CD4-positive, alpha-beta T cell (primary cell): ENCODE results near the gene TBC1D14. TPM values are rescaled to one million over a fixed set of nuclear protein-coding genes. Genes with fewer than 3 reads are reported as not detected.

Experiments
- ATAC-seq: fragments of 200-7000 bp; cut with Tn5 transposase; one replicate; pipeline ENCODE4 v1.10.0; 2022; ENCODE audit warnings: mild to moderate bottlenecking; ENCODE audit not compliant: poor library complexity
- CTCF ChIA-PET: fragments of 350-600 bp; sonication (Branson Sonifier 250); formaldehyde crosslinking; loops from one replicate; lab custom pipeline; 2021; ENCODE audit warnings: antibody characterized with exemption, inconsistent platforms; lab: Charles Lee
- POLR2A ChIA-PET: fragments of 350-600 bp; sonication (Branson Sonifier 250); formaldehyde crosslinking; loops from one replicate; lab custom pipeline; 2021; ENCODE audit warnings: antibody characterized with exemption, inconsistent platforms; lab: Charles Lee
- DNase-seq, 14 experiments: peaks; one replicate each; pipeline ENCODE4 v3.0.0-alpha.2; 2013 to 2020; ENCODE audit warnings: mixed read lengths in 2 of 14
- H3K27ac ChIP-seq, 2 donors: one replicate each; pipeline versions ENCODE4 v1.5.1 to v1.7.0; 2013; ENCODE audit warnings: low read length in 2 of 2, low read depth in 1 of 2, mild to moderate bottlenecking in 1 of 2
- H3K27me3 ChIP-seq, 2 experiments: 1 replicate in 1 of 2; 2 replicates in 1 of 2; pipeline versions ENCODE4 v1.6.1 to v1.7.0; 2013; ENCODE audit warnings: low read length in 2 of 2, control low read depth in 1 of 2, mild to moderate bottlenecking in 1 of 2, moderate library complexity in 1 of 2; ENCODE audit not compliant: insufficient read depth in 2 of 2, control insufficient read depth in 1 of 2
- H3K36me3 ChIP-seq: one replicate; pipeline ENCODE4 v1.6.1; 2013; ENCODE audit warnings: low read length, control low read depth; ENCODE audit not compliant: insufficient read depth
- H3K4me1 ChIP-seq: one replicate; pipeline ENCODE4 v1.6.1; 2013; ENCODE audit warnings: low read length, control low read depth; ENCODE audit not compliant: insufficient read depth
- H3K4me3 ChIP-seq: one replicate; pipeline ENCODE4 v1.5.1; 2013; ENCODE audit warnings: mild to moderate bottlenecking, low read length, moderate library complexity
- H3K9me3 ChIP-seq, 2 experiments: 1 replicate in 1 of 2; 2 replicates in 1 of 2; pipeline versions ENCODE4 v1.6.1 to v1.7.0; 2013; ENCODE audit warnings: low read length in 2 of 2, mild to moderate bottlenecking in 2 of 2, control low read depth in 1 of 2, moderate library complexity in 1 of 2; ENCODE audit not compliant: control insufficient read depth in 1 of 2, insufficient read depth in 1 of 2
- H3K27ac Mint-ChIP-seq: one replicate; pipeline ENCODE4 v1.8.0; 2020; ENCODE audit warnings: mixed read lengths
- H3K27me3 Mint-ChIP-seq: one replicate; pipeline ENCODE4 v1.8.0; 2021; ENCODE audit warnings: mixed read lengths
- H3K36me3 Mint-ChIP-seq: one replicate; pipeline ENCODE4 v1.8.0; 2021; ENCODE audit warnings: low read depth, mixed read lengths
- H3K4me1 Mint-ChIP-seq: one replicate; pipeline ENCODE4 v1.8.0; 2021; ENCODE audit warnings: low read depth, mixed read lengths
- H3K4me3 Mint-ChIP-seq: one replicate; pipeline ENCODE4 v1.8.0; 2020; ENCODE audit warnings: mild to moderate bottlenecking, mixed read lengths
- H3K9me3 Mint-ChIP-seq: one replicate; pipeline ENCODE4 v1.8.0; 2020; ENCODE audit warnings: mixed read lengths
- intact Hi-C, 2 experiments: fragments of 100-400 bp; cut with DNase I in 1 of 2; cut with micrococcal nuclease in 1 of 2; formaldehyde crosslinking; loops; one replicate each; pipeline versions ENCODE4 v1.15.1 to v1.9.0; 2023 to 2025; cut with DNase I, micrococcal nuclease
- total RNA-seq, 174 experiments: library from RNA in 2 of 174; stranded (reverse) in 2 of 174; gene quantifications; one replicate each; pipeline ENCODE4 v1.2.3 and lab custom pipeline; 2021 to 2026
- TF ChIP-seq, protein P1 (sequence below): fragments of 200-600 bp; IDR thresholded peaks from one replicate; pipeline ENCODE4 v1.8.0; 2022; ENCODE audit warnings: antibody characterized with exemption, mild to moderate bottlenecking

TBC1D14 gene
- total RNA-seq, 2 experiments from 2014 or later: 31.2 to 34.1 TPM

DNA sequence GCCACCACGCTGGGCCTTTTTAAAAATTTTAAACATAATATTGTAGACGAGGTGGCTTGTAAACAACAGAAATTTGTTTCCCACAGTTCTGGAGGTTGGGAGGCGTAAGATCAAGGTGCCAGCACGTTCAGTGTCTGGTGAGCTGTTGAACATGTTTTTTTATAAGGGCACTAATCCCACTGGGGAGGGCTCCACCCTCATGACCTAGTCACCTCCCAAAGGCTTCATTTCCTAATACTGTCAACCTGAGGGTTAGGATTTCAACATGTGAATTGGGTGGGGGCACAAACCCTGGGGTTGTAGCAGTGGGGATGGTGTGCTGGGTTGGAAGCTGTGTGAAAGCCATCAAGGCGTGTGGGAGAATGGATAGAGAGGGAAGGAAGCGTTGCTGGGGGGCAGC, 27.6 kb downstream of the TBC1D14 start:
- Mint-ChIP-seq H3K27ac (peak overlapping the region; percentile 95), H3K4me1 (peaks cover 70% of the 10 kb centered on the region), H3K9me3 (no peaks in the 10 kb centered on the region), H3K4me3 (no peak overlapping the region), H3K27me3 (no peaks in the 10 kb centered on the region), H3K36me3 (peaks cover 33% of the 10 kb centered on the region)
- H3K36me3 ChIP-seq: peaks cover 9% of the 10 kb centered on the region
- no peak overlapping the region for H3K4me3 ChIP-seq
- POLR2A ChIA-PET: no interaction called here
- TF ChIP-seq, protein P1, sequence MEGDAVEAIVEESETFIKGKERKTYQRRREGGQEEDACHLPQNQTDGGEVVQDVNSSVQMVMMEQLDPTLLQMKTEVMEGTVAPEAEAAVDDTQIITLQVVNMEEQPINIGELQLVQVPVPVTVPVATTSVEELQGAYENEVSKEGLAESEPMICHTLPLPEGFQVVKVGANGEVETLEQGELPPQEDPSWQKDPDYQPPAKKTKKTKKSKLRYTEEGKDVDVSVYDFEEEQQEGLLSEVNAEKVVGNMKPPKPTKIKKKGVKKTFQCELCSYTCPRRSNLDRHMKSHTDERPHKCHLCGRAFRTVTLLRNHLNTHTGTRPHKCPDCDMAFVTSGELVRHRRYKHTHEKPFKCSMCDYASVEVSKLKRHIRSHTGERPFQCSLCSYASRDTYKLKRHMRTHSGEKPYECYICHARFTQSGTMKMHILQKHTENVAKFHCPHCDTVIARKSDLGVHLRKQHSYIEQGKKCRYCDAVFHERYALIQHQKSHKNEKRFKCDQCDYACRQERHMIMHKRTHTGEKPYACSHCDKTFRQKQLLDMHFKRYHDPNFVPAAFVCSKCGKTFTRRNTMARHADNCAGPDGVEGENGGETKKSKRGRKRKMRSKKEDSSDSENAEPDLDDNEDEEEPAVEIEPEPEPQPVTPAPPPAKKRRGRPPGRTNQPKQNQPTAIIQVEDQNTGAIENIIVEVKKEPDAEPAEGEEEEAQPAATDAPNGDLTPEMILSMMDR: no peak
- peaks cover 71% of the 10 kb centered on the region for H3K4me1 ChIP-seq
- no peak overlapping the region for H3K27ac ChIP-seq
- no peaks in the 10 kb centered on the region for H3K9me3 ChIP-seq
- no peaks in the 10 kb centered on the region for H3K27me3 ChIP-seq
- no peak for ATAC-seq
- CTCF ChIA-PET: no interaction called here
- intact Hi-C loops: no loop called here
- DNase-seq: no peak

DNA sequence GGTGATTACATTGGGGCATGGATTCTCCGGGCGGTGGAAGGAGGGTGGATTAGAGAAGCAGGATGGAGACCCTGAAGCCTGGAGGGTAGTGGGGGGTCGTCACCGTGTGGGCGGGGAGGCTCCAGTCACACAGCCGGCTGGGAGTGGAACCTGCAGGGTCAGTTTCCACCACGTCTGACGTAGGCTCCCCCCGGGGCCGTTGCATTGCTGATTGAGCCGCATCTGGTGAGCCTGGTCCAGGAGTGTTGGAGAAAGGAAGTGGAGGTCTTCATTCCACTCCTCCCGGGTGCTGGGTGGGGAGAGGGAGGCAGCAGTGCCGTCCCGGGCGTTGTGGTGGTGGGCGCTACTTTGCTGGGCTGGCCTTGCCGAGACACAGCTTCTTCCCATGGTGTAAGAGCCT, 28.1 kb downstream of the TBC1D14 start:
- ChIA-PET CTCF (no interaction called here), POLR2A (no interaction called here)
- Histone ChIP-seq H3K4me3 (no peak overlapping the region), H3K9me3 (no peaks in the 10 kb centered on the region), H3K27ac (peak overlapping the region in 1 of 2 donors; percentile 45), H3K36me3 (peaks cover 6% of the 10 kb centered on the region), H3K27me3 (no peaks in the 10 kb centered on the region), H3K4me1 (peaks cover 71% of the 10 kb centered on the region)
- H3K9me3 Mint-ChIP-seq: no peaks in the 10 kb centered on the region
- H3K4me1 Mint-ChIP-seq: peaks cover 73% of the 10 kb centered on the region
- peak overlapping the region; percentile 95 for H3K27ac Mint-ChIP-seq
- H3K27me3 Mint-ChIP-seq: no peaks in the 10 kb centered on the region
- peaks cover 35% of the 10 kb centered on the region for H3K36me3 Mint-ChIP-seq
- TF ChIP-seq, protein P1: no peak
- intact Hi-C loops: no loop called here
- DNase-seq (no peak), ATAC-seq (no peak)
- no peak overlapping the region for H3K4me3 Mint-ChIP-seq

DNA sequence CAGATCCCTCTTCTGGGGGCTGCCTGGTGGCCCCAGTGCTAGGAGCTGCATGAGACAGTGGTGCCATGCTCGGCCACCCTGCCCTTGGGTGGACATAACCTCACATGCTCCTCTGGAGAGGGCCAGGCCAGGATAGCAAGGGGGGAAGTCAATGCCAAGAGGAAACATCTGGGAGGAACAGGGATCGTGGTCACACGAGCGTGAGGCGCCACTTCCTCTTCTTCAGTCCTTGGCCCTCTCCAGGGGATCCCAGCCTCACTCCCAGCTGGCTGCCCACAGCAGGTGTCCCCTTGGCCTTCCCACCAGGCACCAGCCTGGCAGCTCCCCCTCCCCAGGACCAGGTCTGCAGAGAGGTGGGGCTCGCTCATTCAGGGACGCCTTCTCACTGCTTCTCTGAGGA, 28.6 kb downstream of the TBC1D14 start:
- peaks cover 77% of the 10 kb centered on the region for H3K4me1 Mint-ChIP-seq
- ChIA-PET POLR2A (no interaction called here), CTCF (no interaction called here)
- no peaks in the 10 kb centered on the region for H3K9me3 ChIP-seq
- no peak overlapping the region for H3K4me3 Mint-ChIP-seq
- peak in 2 of 14 experiments; percentile 37 to 40 for DNase-seq
- no peak for ATAC-seq
- H3K27ac ChIP-seq: peak overlapping the region; percentile 21 to 45
- H3K36me3 Mint-ChIP-seq: peaks cover 35% of the 10 kb centered on the region
- H3K27ac Mint-ChIP-seq: peak overlapping the region; percentile 95
- H3K9me3 Mint-ChIP-seq: no peaks in the 10 kb centered on the region
- TF ChIP-seq, protein P1: no peak
- no peaks in the 10 kb centered on the region for H3K27me3 Mint-ChIP-seq
- H3K36me3 ChIP-seq: peaks cover 6% of the 10 kb centered on the region
- intact Hi-C loops: no loop called here
- no peak overlapping the region for H3K4me3 ChIP-seq
- peaks cover 74% of the 10 kb centered on the region for H3K4me1 ChIP-seq
- no peaks in the 10 kb centered on the region for H3K27me3 ChIP-seq
